Activated CD8-positive, alpha-beta memory T cell treated with anti-CD3 and anti-CD28 coated beads for 4 hours (primary cell): Measurements from ENCODE around the gene GUF1.
A peak's percentile ranks its signal among the peaks of the same experiment; 100 is the strongest.
"Not testable (repeated sequence)": the region's sequence is repeated elsewhere in the genome, so short reads cannot be mapped to it uniquely, and the experiment has no call there.

ENCODE experiments used
- DNase-seq, 2 donors: peaks; one replicate each; pipeline ENCODE4 v3.0.0-alpha.2; 2020; ENCODE audit warnings: low read depth in 2 of 2

The GUF1 gene

DNA sequence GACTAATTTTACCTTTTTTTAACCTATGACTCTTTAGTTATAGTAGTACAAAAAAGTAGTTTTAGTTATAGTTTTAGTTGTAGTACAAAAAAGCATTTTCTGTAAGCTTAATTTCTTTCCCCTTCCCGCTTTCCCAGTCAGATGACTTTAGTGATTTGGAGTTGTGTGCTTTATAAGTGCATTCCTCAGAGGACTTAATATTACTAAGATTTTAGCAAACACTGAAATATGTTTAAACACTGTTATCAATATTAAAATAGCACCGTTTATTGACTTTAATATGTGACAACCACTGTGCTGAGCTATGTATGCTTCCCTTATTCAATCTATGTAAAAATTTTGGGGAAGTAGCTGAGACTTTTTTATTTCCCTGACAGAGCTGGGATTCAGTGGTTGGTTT lies 22.8 kb downstream of the GUF1 start:
- DNase-seq: no peak

DNA sequence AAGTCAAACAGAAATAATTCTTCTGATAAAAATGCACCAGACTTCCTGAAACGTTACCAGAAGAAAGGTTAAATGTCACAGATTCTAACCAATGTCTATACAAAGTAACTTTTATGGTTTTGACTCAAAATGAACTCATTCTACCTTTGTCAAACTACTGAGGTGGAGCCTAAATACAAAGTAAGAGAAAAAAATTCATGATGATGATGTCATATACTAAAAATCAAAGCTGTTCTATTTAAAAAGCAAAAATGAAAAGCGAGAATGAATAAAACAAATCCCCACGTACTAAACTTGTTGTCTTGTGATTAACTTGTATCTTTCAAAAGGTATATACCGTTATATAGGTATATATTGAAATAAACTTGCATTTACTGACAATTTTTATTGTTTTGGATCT lies 26.5 kb downstream of the GUF1 start:
- DNase-seq: no peak

DNA sequence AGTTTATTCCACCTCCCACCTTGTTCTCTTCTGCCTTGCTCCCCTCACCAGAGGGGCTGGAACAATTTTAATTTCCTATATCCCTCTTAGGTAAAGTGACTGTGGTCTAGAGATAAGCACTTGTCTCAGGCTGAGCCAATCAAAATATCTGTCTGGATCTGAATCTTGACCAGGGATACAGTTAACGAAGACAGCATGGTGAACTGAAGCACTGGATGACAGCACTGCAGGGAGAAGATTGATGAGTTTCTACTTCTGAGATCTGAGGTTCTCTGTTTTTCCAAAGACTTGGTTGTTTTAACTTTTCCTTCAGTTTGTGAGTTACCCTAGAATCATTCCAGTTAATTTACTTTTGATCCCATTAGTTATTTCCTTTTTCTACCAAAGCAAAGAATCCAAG lies 34.9 kb downstream of the GUF1 start:
- DNase-seq: no peak

DNA sequence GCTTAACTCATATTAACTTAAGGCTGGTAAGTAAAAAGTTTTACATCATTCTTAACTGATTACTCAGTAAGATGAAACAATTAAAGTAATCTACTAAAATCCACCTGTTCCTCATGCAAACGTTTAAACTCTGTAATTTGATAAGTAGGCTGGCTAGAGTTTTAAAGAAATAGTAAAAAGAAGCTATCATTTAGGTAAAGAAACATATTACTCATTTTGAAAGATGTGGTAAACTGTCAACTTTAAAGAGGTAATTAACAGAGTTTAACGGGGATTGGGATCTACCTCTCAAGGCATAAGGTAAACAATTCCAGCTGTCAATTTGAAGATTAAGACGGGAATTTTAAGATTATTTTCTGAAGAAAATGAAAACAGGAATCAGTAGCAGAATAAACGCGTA lies 38.4 kb downstream of the GUF1 start:
- DNase-seq: no peak

DNA sequence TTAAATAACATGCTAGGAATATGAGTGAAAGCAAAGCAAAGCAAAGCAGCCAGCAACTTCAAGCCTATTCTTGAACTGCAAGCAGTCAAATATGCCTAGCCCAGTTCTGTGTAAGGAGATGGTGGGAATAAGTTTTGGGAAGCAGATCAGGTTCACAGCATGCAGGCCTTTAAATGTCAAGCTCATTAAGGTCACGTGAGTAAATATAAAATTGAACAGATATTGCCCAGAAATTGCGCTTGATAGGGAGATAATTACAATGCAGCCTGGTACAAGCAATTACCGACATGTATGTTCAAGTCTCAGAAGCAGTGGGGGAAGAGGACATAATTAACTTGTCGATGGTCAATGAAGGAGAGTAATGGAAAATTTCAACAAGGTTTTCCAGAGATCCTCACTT lies 42.2 kb downstream of the GUF1 start:
- DNase-seq: no peak

DNA sequence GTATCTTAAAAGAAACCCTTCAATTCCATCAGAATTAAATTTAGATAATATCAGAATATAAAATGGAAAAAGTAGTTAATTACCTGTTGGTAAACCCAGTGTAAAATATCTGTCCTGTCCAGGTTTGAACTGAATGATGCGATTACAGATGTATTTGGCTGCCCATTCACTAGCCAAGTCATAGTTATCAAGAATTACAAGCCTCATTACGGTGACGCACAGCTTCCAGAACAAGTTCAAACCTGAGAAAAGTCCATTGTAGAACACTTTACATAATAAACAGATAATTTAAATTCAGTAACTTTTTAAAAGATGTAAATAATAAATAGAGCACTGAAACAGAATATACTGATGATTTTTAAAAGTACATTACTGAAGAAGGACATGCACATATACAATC lies 43.8 kb downstream of the GUF1 start:
- no peak for DNase-seq

DNA sequence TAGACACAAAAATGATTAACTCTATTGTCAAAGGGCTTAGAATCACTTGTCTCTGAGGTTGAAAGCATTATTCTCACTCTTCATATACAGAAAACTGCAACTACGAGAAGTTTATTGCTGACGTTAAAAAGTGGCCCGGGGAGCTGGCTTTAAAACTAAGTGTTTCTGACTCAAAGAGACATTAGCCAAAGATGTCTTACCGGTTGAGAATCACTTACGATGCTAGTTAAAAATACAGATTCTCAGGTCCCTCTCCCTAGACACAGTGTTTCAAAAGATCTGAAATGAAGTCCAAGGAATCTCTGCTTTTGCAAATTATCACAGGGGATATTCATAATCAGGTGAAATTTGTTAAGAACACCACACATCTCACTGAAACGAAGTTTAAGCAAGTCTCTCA lies 46.9 kb downstream of the GUF1 start:
- no peak for DNase-seq

DNA sequence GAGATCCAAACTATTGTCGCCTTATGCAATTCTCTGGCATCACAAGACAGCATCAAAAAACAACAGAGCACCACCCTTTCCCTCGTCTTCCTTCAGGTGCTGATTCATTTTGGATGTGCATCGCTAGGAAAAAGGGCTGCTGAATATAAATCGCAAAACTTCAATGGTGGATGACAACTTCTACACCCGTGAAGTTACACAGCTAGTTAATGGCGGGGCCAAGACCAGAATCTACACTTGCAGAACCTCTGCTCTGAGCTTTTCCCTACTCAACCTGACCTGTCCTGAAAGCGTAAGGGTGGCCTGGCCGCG lies 47.5 kb downstream of the GUF1 start:
- no peak for DNase-seq

DNA sequence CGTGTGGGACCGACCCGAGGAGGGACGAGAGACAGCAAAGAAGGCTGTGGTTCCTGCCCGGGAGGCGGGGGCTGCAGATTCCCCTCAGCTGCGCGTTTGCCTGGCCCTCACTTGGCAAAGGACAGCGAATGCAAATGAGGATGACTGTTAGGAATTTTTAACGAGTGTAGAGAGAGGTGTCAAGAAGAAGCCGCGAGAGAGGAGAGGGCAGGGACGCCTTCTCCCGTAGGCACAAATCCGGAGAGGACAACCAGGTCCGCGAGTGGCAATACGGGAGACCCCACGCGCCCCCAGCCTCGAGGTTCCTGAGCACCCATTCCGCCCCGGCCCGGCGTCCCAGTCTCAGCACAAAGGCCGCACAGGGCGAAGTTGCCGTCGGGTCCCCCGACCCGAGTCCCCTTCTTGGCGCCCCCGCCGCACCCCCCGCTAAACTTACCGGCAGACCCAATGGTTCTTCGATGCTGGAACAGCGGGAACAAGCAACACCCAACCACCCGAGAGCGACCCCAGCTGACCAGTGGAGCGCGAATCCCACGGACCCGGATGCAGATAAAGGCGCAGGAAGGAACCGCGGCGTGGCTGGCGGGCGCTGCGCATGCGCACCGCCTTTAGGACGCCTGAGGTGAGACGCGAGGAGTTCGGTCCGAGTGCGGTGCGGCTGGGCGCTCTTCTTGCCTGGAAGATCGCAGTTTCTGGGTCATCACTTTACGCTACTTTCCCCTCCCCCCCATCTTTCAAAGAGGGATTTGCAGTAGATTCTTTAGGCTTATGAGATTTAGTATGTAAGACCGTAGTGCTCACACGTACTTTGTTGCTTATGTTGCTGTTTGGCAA lies 48.0 kb downstream of the GUF1 start, which contains the start of gene GNPDA2:
Gene GNPDA2, minus strand, starts transcription at position 519 of the 834 bp plus-strand sequence. CDS start 4,349 bp downstream, outside the sequence.
- peak; percentile 53 to 69 for DNase-seq

DNA sequence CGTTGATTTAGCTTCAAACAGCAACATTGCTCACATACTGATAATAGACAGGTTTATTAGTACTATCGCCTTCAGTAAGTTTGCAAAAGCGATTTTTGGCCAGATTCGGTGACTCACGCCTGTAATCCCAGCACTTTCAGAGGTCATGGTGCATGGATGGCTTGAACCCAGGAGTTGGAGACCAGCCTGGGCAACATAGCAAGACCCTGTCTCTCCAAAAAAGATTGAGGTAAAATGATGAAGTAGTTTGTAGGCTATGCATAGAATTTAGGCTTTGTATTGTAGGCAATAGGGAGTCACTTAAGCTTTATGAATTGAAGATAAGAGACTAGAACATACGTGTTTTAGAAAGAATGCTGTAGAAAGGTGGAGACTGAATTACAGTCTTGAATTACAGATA lies 49.3 kb downstream of the GUF1 start:
- DNase-seq: no peak

DNA sequence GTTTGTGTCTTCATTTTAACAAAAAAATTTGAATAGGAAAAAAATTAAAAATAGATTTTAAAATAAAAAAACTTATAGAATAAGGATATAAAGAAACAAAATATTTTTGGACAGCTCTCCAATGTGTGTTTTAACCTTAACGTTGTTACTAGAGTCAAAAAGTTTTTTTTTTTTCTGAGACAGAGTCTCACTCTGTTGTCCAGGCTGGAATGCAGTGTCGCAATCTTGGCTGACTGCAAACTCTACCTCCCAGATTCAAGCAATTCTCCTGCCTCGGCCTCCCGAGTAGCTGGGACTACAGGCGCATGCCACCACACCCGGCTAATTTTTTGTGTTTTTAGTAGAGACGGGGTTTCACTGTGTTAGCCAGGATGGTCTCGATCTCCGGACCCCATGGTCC lies 50.5 kb downstream of the GUF1 start:
- not testable (repeated sequence) for DNase-seq

DNA sequence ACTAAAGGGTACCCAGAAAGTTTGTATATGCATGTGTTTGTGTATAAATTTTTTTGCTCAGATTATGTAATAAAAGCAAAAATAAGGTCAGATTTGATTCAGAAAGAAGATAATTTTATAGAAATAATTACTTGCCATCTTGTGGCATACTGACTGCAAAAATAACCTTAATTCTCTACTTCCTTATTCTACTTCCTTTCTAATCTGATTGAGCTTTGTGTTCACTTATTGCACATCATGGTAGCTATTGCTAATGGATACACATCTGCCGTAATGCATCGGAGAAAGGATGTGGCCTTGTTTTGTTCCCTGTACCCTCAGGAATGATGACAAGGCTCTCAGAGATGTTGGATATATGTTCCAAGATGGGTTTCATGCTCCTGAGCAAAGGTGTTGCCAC lies 58.7 kb downstream of the GUF1 start:
- no peak for DNase-seq

DNA sequence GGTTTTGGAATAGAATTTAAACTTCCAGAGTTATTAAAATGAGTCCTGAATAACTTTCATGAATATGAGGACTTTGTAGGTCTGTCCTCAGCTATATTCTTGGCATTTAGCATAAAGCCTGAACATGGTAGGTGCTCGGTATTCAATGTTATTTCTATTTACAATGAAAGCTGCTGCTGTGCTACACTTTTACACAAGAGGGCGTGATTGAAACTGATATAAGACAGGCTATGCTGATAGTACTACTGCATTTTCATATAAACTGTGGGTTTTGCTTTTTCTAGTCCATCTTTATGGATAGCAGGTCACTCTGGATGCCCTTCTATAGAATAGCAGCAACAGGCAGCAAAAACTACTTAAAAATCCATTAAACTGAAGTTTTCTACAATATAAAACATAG lies 60.4 kb downstream of the GUF1 start:
- DNase-seq: no peak

DNA sequence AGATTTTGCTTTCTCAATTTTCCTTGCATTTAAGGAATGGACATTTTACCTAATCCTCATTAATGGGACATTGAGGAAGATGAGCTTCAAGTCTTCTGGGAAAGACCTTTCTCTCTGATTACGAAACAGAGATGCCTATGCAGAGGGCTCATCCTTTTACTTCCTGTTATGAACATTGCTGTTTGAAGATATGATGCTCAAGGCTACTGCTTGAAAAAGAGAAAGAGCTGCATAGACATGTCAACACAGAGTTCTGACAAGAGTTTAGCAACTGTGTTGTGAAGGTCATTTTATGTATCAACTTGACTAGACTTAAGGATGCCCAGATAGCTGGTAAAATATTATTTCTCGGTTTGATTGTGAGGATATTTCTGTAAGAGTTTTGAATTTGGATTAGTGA lies 62.0 kb downstream of the GUF1 start:
- no peak for DNase-seq
